ENCODE data around the gene PAM.

DNA sequence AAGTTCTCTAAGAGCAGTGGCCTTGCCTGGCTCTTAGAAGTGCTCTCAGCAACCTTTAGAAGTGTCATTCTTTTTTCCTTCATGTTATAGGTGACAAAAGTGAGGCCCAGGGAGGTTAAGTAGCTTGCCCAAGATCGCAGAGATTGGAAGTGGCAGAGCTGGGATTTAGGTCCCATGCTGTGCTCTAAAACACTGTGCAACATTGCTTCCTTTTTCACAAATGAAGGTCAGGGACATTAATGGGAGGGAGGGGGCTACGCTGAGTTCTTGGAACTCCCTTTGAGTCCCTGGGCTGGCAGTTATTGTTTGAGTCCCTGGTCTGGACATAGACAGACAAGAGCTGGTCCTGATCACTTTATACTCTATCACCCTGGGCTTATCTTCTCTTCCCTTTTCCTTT is 45.3 kb downstream of the PAM start:
- TF ChIP-seq, protein P1, sequence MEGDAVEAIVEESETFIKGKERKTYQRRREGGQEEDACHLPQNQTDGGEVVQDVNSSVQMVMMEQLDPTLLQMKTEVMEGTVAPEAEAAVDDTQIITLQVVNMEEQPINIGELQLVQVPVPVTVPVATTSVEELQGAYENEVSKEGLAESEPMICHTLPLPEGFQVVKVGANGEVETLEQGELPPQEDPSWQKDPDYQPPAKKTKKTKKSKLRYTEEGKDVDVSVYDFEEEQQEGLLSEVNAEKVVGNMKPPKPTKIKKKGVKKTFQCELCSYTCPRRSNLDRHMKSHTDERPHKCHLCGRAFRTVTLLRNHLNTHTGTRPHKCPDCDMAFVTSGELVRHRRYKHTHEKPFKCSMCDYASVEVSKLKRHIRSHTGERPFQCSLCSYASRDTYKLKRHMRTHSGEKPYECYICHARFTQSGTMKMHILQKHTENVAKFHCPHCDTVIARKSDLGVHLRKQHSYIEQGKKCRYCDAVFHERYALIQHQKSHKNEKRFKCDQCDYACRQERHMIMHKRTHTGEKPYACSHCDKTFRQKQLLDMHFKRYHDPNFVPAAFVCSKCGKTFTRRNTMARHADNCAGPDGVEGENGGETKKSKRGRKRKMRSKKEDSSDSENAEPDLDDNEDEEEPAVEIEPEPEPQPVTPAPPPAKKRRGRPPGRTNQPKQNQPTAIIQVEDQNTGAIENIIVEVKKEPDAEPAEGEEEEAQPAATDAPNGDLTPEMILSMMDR (IDR thresholded peaks at IDR 0.05), result no peak
- no peak for TF ChIP-seq POLR2A (IDR thresholded peaks at IDR 0.05)
